Measurements from ENCODE around the gene EXOC5.

DNA sequence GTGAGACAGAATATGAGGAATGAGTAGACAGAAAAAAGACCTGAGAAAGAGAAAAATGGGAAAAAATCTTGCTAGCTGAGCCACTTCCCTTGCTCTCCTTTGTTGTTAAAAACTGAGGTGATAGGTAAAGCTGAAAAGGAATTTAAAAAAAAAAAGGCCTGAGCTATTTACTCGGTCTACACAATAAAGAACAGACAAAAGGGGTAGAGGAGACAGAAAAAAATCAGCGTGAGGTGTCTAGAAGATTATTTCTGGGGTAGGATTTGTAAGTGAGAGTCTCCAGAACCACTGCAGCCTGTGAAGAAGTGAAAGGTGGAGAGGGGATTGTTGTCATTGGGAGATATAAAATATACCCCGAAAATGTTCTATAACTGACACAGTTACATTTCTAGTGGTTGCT lies 98.8 kb downstream of the EXOC5 start:
- TF ChIP-seq EZH2phosphoT487 (IDR thresholded peaks at IDR 0.05; ENCODE audit: insufficient read depth, low read depth) (no peak), EZH2 (IDR thresholded peaks at IDR 0.05; ENCODE audit: insufficient read depth, poor library complexity, severe bottlenecking) (no peak)
